Gastrocnemius medialis (tissue), 4 donors: ENCODE measurements around the gene MASP1. TPM values are rescaled to one million over a fixed set of nuclear protein-coding genes. Genes with fewer than 3 reads are reported as not detected.

Experiments
- ATAC-seq, 2 donors: fragments of 150-250 bp; one replicate each; pipeline ENCODE4 v1.9.1; 2016
- DNase-seq, 2 donors: peaks; one replicate each; pipeline ENCODE4 v3.0.0-alpha.2; 2019
- H3K27ac ChIP-seq, 4 donors: fragments of 200-600 bp; sonication (generic); 1 replicate in 1 of 4; 2 replicates in 3 of 4; pipeline ENCODE4 v1.5.1; 2016 to 2018; ENCODE audit warnings: mild to moderate bottlenecking in 2 of 4, moderate library complexity in 1 of 4
- H3K27me3 ChIP-seq, 3 donors: fragments of 200-600 bp; sonication (generic) in 2 of 3; 1 replicate in 1 of 3; 2 replicates in 2 of 3; pipeline versions ENCODE4 v1.5.1 to v1.6.0; 2016 to 2019; ENCODE audit warnings: mild to moderate bottlenecking in 1 of 3, moderate library complexity in 1 of 3
- H3K36me3 ChIP-seq, 2 donors: fragments of 200-600 bp; sonication (generic) in 1 of 2; one replicate each; pipeline ENCODE4 v1.5.1; 2017 to 2018
- H3K4me1 ChIP-seq, 2 donors: fragments of 200-600 bp; sonication (generic) in 1 of 2; one replicate each; pipeline ENCODE4 v1.5.1; 2016 to 2017; ENCODE audit warnings: mild to moderate bottlenecking in 2 of 2
- H3K4me3 ChIP-seq, 4 donors: fragments of 200-600 bp; sonication (generic) in 3 of 4; 1 replicate in 1 of 4; 2 replicates in 3 of 4; pipeline ENCODE4 v1.5.1; 2016 to 2019; ENCODE audit warnings: mild to moderate bottlenecking in 2 of 4
- H3K9me3 ChIP-seq, 3 donors: fragments of 200-600 bp; sonication (generic) in 2 of 3; 1 replicate in 1 of 3; 2 replicates in 2 of 3; pipeline ENCODE4 v1.5.1; 2016 to 2019
- CTCF ChIP-seq, 5 experiments: fragments of 450-650 bp in 3 of 5; fragments of 200-600 bp in 2 of 5; sonication (generic) in 2 of 5; IDR thresholded peaks in 4 of 5; conservative IDR thresholded peaks in 1 of 5; 1 replicate in 4 of 5; 2 replicates in 1 of 5; pipeline ENCODE4 v1.5.1; 2016 to 2019; ENCODE audit warnings: antibody characterized with exemption in 5 of 5, mild to moderate bottlenecking in 3 of 5, moderate library complexity in 3 of 5
- POLR2A ChIP-seq, 2 donors: fragments of 450-650 bp; IDR thresholded peaks; one replicate each; pipeline ENCODE4 v1.6.1; 2017; ENCODE audit warnings: antibody characterized with exemption in 2 of 2, mild to moderate bottlenecking in 2 of 2, moderate library complexity in 2 of 2
- in situ Hi-C, 4 donors: fragments of 200-750 bp; cut with MboI; loops; one replicate each; pipeline versions ENCODE4 v1.15.0 to v1.8.0; 2017; ENCODE audit warnings: low sequenced_read_pairs in 4 of 4
- intact Hi-C: fragments of 100-400 bp; cut with DNase I; formaldehyde crosslinking; loops from one replicate; pipeline ENCODE4 v1.15.1; 2023; ENCODE audit warnings: low total_unique reads
- total RNA-seq, 4 donors: library from RNA; depleted of rRNA; stranded (reverse); fragments of >200 nt; gene quantifications; one replicate each; pipeline versions ENCODE4 v1.1.0 to v1.2.3, GENCODE V29; 2016

MASP1 gene
- total RNA-seq, 4 donors from 2014 or later: 0.27 to 7.3 (median 2.6) TPM

- Histone ChIP-seq H3K27me3 (no peaks in the 10 kb centered on the region), H3K36me3 (no peaks in the 10 kb centered on the region), H3K4me1 (no peaks in the 10 kb centered on the region), H3K4me3 (no peak within 1 kb of the TSS), H3K27ac (no peak within 1 kb of the TSS), H3K9me3 (no peaks in the 10 kb centered on the region)
- in situ Hi-C loops: no loop called here
- ATAC-seq: no peak
- no peak for DNase-seq
- TF ChIP-seq POLR2A (IDR thresholded peaks at IDR 0.05) (no peak), CTCF (IDR thresholded peaks at IDR 0.05 in 4 of 5, conservative IDR thresholded peaks at IDR 0.05 in 1 of 5) (no peak)
- intact Hi-C loops: no loop called here
Measured at GRCh38 chr3:187197335-187197649, 94.2 kb downstream of the MASP1 start, which contains the start of gene RTP1. RTP1 (plus strand) TSS chr3:187197486; CDS start chr3:187197516, 30 bp downstream.

- intact Hi-C loops (no loop called here), in situ Hi-C loops (no loop called here)
- H3K27ac ChIP-seq: no peak overlapping the region
- TF ChIP-seq CTCF (IDR thresholded peaks at IDR 0.05 in 4 of 5, conservative IDR thresholded peaks at IDR 0.05 in 1 of 5): no peak
- TF ChIP-seq POLR2A (IDR thresholded peaks at IDR 0.05): no peak
- H3K27me3 ChIP-seq: no peaks in the 10 kb centered on the region
- H3K36me3 ChIP-seq: no peaks in the 10 kb centered on the region
- no peak overlapping the region for H3K4me3 ChIP-seq
- ATAC-seq (no peak), DNase-seq (no peak)
- H3K9me3 ChIP-seq: no peaks in the 10 kb centered on the region
- H3K4me1 ChIP-seq: no peaks in the 10 kb centered on the region
Measured at GRCh38 chr3:187196573-187197334, 94.8 kb downstream of the MASP1 start.

GRCh38 chr3:187193181-187193580 lies 98.4 kb downstream of the MASP1 start:
- Histone ChIP-seq H3K4me3 (no peak overlapping the region), H3K27ac (no peak overlapping the region), H3K27me3 (no peaks in the 10 kb centered on the region), H3K36me3 (no peaks in the 10 kb centered on the region), H3K9me3 (no peaks in the 10 kb centered on the region), H3K4me1 (no peaks in the 10 kb centered on the region)
- intact Hi-C loops (no loop called here), in situ Hi-C loops (no loop called here)
- TF ChIP-seq POLR2A (IDR thresholded peaks at IDR 0.05) (no peak), CTCF (IDR thresholded peaks at IDR 0.05 in 4 of 5, conservative IDR thresholded peaks at IDR 0.05 in 1 of 5) (no peak)
- no peak for DNase-seq
- ATAC-seq: no peak

GRCh38 chr3:187191271-187191670 lies 100.3 kb downstream of the MASP1 start:
- ATAC-seq: no peak
- Histone ChIP-seq H3K9me3 (no peaks in the 10 kb centered on the region), H3K27ac (no peak overlapping the region), H3K36me3 (no peaks in the 10 kb centered on the region), H3K4me1 (peaks cover 15 to 19% of the 10 kb centered on the region in 2 donors), H3K4me3 (no peak overlapping the region), H3K27me3 (no peaks in the 10 kb centered on the region)
- DNase-seq: no peak
- intact Hi-C loops: no loop called here
- in situ Hi-C loops: no loop called here
- TF ChIP-seq CTCF (IDR thresholded peaks at IDR 0.05 in 4 of 5, conservative IDR thresholded peaks at IDR 0.05 in 1 of 5): no peak
- no peak for TF ChIP-seq POLR2A (IDR thresholded peaks at IDR 0.05)

- H3K27me3 ChIP-seq: no peaks in the 10 kb centered on the region
- H3K36me3 ChIP-seq: no peaks in the 10 kb centered on the region
- DNase-seq (no peak), ATAC-seq (no peak)
- peaks cover 18 to 24% of the 10 kb centered on the region in 2 donors for H3K4me1 ChIP-seq
- H3K27ac ChIP-seq: no peak overlapping the region
- TF ChIP-seq CTCF (IDR thresholded peaks at IDR 0.05 in 4 of 5, conservative IDR thresholded peaks at IDR 0.05 in 1 of 5) (no peak), POLR2A (IDR thresholded peaks at IDR 0.05) (no peak)
- intact Hi-C loops: no loop called here
- H3K4me3 ChIP-seq: no peak overlapping the region
- in situ Hi-C loops: no loop called here
- H3K9me3 ChIP-seq: no peaks in the 10 kb centered on the region
Measured at GRCh38 chr3:187188931-187189330, 102.6 kb downstream of the MASP1 start.
